DMS53 treated with DMSO at 0.1 percent for 48 hours (cell line): ENCODE data around the gene RABGAP1L.
A peak's percentile ranks its signal among the peaks of the same experiment; 100 is the strongest.
"Not testable (repeated sequence)": the region's sequence is repeated elsewhere in the genome, so short reads cannot be mapped to it uniquely, and the experiment has no call there.

Experiments used
- DNase-seq: peaks from one replicate; lab custom pipeline; 2025; ENCODE audit not compliant: unreplicated experiment; lab: John Stamatoyannopoulos, UW

The RABGAP1L gene

DNA sequence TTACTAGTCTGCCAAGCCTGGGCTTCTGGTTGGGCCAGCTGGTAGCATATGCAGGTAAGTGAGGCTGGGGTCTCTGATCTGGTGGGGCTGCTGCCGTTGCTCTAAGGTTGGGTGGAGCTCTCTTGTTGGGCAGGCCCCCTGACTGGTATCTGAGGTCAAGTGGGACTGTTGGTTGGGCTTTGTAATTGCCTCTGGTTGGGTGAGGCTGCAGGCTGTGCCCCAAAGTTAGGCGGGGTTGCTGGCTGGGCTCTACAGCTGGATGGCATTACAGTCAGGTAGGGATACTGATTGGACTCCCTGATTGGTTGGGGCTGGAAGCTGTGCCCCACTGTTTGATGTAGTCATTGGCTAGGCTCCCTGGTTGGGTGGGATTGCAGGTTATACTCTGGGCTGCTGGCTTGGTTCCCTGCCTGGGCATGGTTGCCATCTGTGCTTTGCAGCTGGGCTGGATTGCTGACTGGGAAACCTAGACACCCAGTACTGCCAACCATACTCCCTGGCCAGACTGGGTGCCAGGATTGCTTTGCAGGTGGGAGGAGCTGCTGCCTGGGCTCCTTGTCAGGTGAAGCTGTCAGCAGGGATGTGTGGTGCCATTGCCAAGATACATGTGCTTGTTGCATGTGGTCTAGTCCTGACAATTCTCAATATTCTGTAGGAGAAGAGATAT is 130.5 kb downstream of the RABGAP1L start:
- DNase-seq = no peak

- DNase-seq = no peak
These were observed 131.7 kb downstream of the RABGAP1L start for GRCh38 chr1:174291059-174291458.

GRCh38 chr1:174296309-174296708 is 137.0 kb downstream of the RABGAP1L start:
- no peak for DNase-seq

DNA sequence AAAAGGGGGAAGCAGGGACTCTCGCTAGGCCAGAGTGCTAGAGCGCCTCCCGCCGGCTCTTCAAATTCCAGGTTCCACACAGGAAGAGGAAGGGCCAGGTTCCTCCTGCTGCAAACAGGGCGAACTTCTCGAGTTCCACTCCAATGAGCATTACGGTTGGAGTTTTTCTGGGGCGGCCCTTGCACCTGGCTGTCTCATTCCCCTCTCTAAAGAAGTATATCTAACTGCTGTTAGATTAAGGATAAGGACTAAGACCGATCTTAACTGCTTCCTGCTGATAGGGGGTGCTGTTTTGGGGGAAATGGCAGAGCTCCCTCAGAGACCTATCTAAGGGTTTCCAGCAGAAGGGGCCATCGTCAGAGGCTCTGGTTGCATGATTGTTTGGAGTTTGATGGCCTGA is 138.0 kb downstream of the RABGAP1L start:
- DNase-seq = no peak

DNA sequence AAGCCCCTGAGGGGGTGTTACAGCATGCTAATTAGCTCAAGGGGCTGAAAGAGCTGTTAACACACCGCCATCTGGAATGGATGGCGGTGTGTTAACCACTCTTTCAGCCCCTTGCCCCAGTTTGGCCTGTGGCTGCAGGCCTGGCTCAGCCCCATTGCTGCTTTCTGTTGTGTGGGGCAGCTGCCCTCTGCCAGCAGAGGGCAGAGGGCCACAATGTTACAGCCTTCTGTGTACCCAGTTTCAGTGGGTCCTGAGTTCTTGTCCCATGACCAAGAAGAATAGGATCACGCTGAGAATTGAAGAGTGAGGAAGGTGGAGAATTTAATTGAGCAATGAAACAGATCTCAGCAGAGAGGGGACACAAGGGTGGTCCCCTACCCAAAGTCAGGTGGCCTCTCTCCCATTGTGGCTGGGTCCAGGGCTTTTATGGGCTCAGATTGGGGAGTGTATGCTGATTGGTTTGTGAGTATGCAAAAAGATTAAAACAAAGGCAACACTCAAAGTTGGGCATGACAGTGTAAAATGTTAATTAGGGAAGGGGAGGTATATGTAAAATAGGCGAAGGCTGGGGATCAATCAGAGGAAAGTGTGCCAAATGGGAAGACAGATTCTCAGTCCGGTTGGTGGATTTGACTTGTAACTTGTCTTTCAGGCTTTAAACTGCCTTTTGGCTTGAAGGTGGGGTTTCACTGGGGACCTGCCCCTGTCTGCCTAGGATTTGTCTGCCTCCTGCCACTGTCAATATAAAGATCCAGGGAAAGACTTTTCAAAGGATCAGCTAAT is 142.2 kb downstream of the RABGAP1L start:
- no peak for DNase-seq

DNA sequence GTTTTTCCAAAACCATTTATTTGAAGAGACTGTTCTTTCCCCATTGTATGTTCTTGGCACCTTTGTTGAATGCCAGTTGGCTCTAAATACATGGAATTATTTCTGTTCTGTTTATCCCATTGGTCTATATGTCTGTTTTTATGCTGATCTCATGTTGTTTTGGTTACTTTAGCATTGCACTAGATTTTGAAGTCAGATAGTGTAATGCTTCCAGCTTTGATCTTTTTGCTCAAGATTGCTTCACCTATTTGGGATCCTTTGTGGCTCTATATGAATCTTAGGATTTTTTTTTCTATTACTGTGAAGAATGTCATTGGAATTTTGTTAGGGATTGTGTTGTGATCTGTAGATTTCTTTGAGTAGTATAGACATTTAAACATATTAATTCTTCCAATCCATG is 149.3 kb downstream of the RABGAP1L start:
- no peak for DNase-seq

DNA sequence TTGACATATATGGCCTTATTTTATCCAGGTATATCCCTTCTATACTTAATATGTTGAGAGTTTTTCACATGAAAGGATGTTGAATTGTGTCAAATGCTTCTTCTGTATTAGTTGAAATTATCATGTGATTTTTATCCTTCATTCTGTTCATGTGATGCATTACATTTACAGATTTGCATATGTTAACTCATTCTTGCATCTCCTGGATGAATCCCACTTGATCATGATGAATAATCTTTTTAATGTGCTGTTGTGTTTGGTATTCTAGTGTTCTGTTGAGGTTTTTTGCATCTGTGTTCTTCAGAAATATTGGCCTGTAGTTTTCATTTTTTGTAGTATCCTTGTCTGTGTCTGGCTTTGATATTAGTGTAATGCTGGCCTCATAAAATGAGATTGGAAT is 150.2 kb downstream of the RABGAP1L start:
- no peak for DNase-seq

- no peak for DNase-seq
These were observed 155.1 kb downstream of the RABGAP1L start for GRCh38 chr1:174314433-174314832.

GRCh38 chr1:174315239-174315638 is 155.9 kb downstream of the RABGAP1L start:
- no peak for DNase-seq

GRCh38 chr1:174320897-174321296 is 161.6 kb downstream of the RABGAP1L start:
- not testable (repeated sequence) for DNase-seq

- DNase-seq = no peak
These were observed 163.0 kb downstream of the RABGAP1L start for GRCh38 chr1:174322202-174322862.

DNA sequence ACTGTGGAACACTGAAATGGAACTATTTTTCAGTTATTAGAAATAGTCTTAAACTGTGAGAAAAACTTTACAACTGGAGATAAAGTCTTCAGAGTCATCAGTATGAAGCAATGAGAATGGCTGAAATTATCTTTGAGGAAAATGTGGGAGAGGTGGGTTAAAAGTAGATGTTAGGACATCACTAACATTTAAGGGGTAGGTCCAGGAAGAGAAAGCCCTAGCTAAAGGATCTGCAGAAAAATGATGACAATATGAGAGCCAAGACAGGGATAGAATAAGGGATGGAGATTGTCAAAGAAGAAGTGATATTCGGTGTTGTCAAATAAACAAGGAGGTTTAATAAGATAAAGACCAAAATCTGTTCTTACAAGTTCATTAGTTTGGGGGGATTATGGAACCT is 165.2 kb downstream of the RABGAP1L start:
- DNase-seq = no peak

- DNase-seq = no peak
These were observed 165.6 kb downstream of the RABGAP1L start for GRCh38 chr1:174324939-174325338.

- DNase-seq = no peak
These were observed 167.0 kb downstream of the RABGAP1L start for GRCh38 chr1:174326278-174326677.

- no peak for DNase-seq
These were observed 174.1 kb downstream of the RABGAP1L start for GRCh38 chr1:174333437-174333836.

DNA sequence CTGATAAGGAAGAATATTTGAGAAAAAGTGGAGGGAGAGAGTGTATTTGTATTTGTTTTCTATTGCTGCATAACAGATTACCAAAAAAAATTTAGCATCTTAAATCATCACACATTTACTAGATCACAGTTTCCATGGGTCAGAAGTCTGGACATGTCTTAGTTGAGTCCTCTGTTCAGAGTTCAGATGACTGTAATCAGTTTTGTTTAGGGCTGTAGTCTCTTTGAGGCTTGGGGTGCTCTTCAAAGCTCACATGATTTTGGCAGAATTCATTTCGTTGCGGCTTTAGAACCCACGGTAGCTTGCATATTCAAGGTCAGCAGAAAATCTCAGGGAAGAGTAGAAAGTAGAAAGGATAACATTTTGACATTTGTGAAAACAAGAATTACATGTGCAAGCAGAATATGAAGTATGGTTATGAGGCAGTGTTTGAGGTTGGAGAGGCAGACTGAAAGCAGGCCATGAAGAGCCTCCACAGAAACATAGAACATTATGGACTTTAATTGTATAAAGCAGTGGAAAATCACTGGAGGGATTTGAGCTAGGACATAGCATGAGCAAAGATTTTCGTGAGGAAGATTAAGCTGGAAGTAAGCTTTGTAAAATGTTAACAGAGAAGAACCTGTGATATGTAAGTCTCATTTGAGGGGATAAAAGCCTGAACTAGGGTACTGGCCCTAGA is 177.8 kb downstream of the RABGAP1L start:
- no peak for DNase-seq

- not testable (repeated sequence) for DNase-seq
These were observed 181.1 kb downstream of the RABGAP1L start for GRCh38 chr1:174340404-174340803.

DNA sequence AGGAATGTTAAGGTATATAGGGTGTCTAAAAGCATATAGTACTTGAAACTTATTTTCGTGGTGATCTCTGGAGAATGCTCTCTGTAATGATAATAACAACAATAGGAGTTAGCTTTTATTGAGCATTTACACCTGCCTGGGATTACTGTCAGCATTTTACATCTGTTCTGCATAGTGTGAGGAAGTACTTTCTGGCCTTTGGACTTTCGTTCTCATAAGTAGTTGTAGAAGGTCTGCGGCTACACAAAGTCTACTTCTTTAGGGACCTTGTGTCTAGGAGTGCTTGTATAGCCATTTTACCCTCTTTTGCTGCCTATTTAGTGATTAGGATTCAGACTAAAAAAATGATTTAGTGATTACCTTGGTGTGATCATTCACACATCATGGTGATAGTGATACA is 184.8 kb downstream of the RABGAP1L start:
- no peak for DNase-seq

DNA sequence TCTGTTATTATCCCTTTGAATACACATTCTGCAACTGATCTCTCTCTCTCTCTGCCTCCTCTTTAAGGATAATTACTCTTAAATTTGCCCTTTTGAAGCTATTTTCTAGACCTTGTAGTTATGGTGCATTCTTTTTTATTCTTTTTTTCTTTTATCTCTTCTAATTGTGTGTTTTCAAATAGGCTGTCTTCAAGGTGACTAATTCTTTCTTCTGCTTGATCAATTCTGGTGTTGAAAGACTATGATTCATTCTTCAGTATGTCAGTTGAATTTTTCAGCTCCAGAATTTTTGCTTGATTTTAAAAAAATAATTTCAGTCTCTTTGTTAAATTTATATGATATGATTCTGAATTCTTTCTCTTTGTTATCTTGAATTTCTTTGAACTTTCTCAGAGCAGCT is 192.8 kb downstream of the RABGAP1L start:
- DNase-seq = no peak

- peak; percentile 54 for DNase-seq
These were observed 193.7 kb downstream of the RABGAP1L start for GRCh38 chr1:174352883-174353608.

DNA sequence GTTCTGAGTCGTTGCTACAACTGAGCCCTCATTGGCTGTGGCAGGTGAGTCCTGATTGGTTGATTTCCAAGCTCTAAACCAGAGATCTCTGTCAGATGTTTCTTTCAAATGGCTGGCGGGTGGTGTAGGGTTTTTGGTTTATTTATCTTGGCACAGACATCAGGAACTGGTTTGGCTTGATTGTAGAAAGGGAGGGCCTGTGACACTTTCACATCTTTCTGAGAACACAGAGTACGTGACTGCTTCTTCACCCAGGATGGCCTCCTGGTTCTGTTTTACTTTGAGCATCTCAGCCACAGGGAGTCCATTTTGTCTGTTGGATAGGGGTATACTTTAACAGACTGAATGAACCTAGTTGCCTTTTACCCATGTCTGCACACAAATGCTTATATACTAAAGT is 199.0 kb downstream of the RABGAP1L start:
- no peak for DNase-seq
